HK-2 (cell line): ENCODE data around the gene MEOX1.

ENCODE experiments used
- DNase-seq: peaks from one replicate; pipeline ENCODE4 v3.0.0-alpha.2; 2018; ENCODE audit not compliant: unreplicated experiment

MEOX1 gene

GRCh38 chr17:43591001-43591400, 70.7 kb downstream of the MEOX1 start:
- DNase-seq = no peak
